Colonic mucosa (tissue), 4 donors: Measurements from ENCODE around the gene GGCT. TPM values are rescaled to one million over a fixed set of nuclear protein-coding genes. Genes with fewer than 3 reads are reported as not detected.
"Not testable (repeated sequence)": the region's sequence is repeated elsewhere in the genome, so short reads cannot be mapped to it uniquely, and the experiment has no call there.

Source experiments
- DNase-seq: peaks from one replicate; pipeline ENCODE4 v3.0.0-alpha.2; 2020
- H3K27ac ChIP-seq: fragments of 200-600 bp; one replicate; pipeline ENCODE4 v1.8.0; 2021
- H3K27me3 ChIP-seq: fragments of 200-600 bp; one replicate; pipeline ENCODE4 v1.8.0; 2021
- H3K36me3 ChIP-seq: fragments of 200-600 bp; one replicate; pipeline ENCODE4 v1.8.0; 2021
- H3K4me1 ChIP-seq: fragments of 200-600 bp; one replicate; pipeline ENCODE4 v1.8.0; 2021; ENCODE audit warnings: mild to moderate bottlenecking
- H3K4me3 ChIP-seq: fragments of 200-600 bp; one replicate; pipeline ENCODE4 v1.8.0; 2021
- H3K9ac ChIP-seq, 2 donors: one replicate each; pipeline ENCODE4 v1.7.0; 2013; ENCODE audit warnings: control low read depth in 2 of 2, low read depth in 2 of 2, low read length in 2 of 2
- H3K9me3 ChIP-seq: fragments of 200-600 bp; one replicate; pipeline ENCODE4 v1.8.0; 2021
- CTCF ChIP-seq: fragments of 200-600 bp; IDR thresholded peaks from one replicate; pipeline ENCODE4 v1.8.0; 2022; ENCODE audit warnings: antibody characterized with exemption, mild to moderate bottlenecking
- intact Hi-C: fragments of 100-400 bp; cut with DNase I; formaldehyde crosslinking; loops from one replicate; pipeline ENCODE4 v1.14.1; 2022
- total RNA-seq, 2 donors: library from RNA; stranded (reverse); fragmentation: NEBNext Ultra II Directional in 1 of 2; extraction: Animal tissue kit (Norgen Biotek cat#: 25700) in 1 of 2; gene quantifications; one replicate each; pipeline ENCODE4 v1.2.1, GENCODE V29; 2021
- donor health status: healthy.
- donor health status: DM: no; HTN: no; CAD: no.
- donor health status: DM: no; HTN: no; CAD: no.

Gene GGCT
- total RNA-seq, 2 donors from 2014 or later: 42.5 to 103 TPM

GRCh38 chr7:30485667-30486066 lies 19.0 kb downstream of the GGCT start:
- no peaks in the 10 kb centered on the region for H3K9me3 ChIP-seq
- no peak overlapping the region for H3K27ac ChIP-seq
- no peak for TF ChIP-seq CTCF
- H3K36me3 ChIP-seq: no peaks in the 10 kb centered on the region
- intact Hi-C loops: no loop called here
- no peak overlapping the region for H3K4me3 ChIP-seq
- H3K9ac ChIP-seq: no peak overlapping the region
- no peaks in the 10 kb centered on the region for H3K27me3 ChIP-seq
- no peaks in the 10 kb centered on the region for H3K4me1 ChIP-seq
- DNase-seq: no peak

- H3K4me1 ChIP-seq, H3K36me3 ChIP-seq, H3K9me3 ChIP-seq, DNase-seq, H3K4me3 ChIP-seq, intact Hi-C loops, H3K27me3 ChIP-seq, H3K9ac ChIP-seq, H3K27ac ChIP-seq: not testable (repeated sequence)
Measured at GRCh38 chr7:30481416-30481815, 23.2 kb downstream of the GGCT start.

- intact Hi-C loops: no loop called here
- DNase-seq: no peak
- Histone ChIP-seq H3K27ac (peak overlapping the region; percentile 76), H3K9me3 (no peaks in the 10 kb centered on the region), H3K4me1 (peaks cover 14% of the 10 kb centered on the region), H3K9ac (peak overlapping the region; percentile 91 to 95), H3K36me3 (no peaks in the 10 kb centered on the region), H3K27me3 (no peaks in the 10 kb centered on the region), H3K4me3 (peak overlapping the region; percentile 53)
- no peak for TF ChIP-seq CTCF
Measured at GRCh38 chr7:30479202-30480120, 25.2 kb downstream of the GGCT start.

GRCh38 chr7:30478349-30479201 lies 26.1 kb downstream of the GGCT start, which contains the start of gene NOD1:
Gene NOD1, minus strand, starts transcription at chr7:30478784. Its CDS starts 21,863 bp downstream, at chr7:30456921.
- intact Hi-C loops: no loop called here

GRCh38 chr7:30476459-30477145 lies 28.0 kb downstream of the GGCT start:
- TF ChIP-seq CTCF: no peak
- Histone ChIP-seq H3K9me3 (no peaks in the 10 kb centered on the region), H3K27ac (no peak overlapping the region), H3K36me3 (no peaks in the 10 kb centered on the region), H3K9ac (peak overlapping the region in 1 of 2 donors; percentile 27), H3K4me3 (no peak overlapping the region), H3K27me3 (no peaks in the 10 kb centered on the region), H3K4me1 (peaks cover 14% of the 10 kb centered on the region)
- intact Hi-C loops: no loop called here
- no peak for DNase-seq

More at GRCh38 chr7:30478349-30479201, 26.1 kb downstream of the GGCT start, which contains the start of gene NOD1:
- Histone ChIP-seq H3K36me3 (no peaks in the 10 kb centered on the region), H3K27ac (peak within 1 kb of the TSS; percentile 76), H3K4me1 (peaks cover 14% of the 10 kb centered on the region), H3K9me3 (no peaks in the 10 kb centered on the region), H3K9ac (peak within 1 kb of the TSS; percentile 91 to 95), H3K4me3 (peak within 1 kb of the TSS; percentile 53), H3K27me3 (no peaks in the 10 kb centered on the region)
- TF ChIP-seq CTCF: no peak
- DNase-seq: peak; percentile 84
